ENCODE data around the gene NEDD4L.

NEDD4L gene

GRCh38 chr18:58054041-58054781, 10.2 kb downstream of the NEDD4L start:
- DNase-seq = no peak
- CTCF ChIA-PET = interaction anchor here (1.8 kb wide), 1 partner anchor 11 kb away, joined by 4 read pairs; no protein-coding TSS in a partner anchor
- Mint-ChIP-seq H3K4me3 (no peak overlapping the region), H3K27ac (no peak overlapping the region), H3K27me3 (peaks cover 13% of the 10 kb centered on the region), H3K4me1 (peaks cover 4% of the 10 kb centered on the region), H3K9me3 (no peaks in the 10 kb centered on the region), H3K36me3 (no peaks in the 10 kb centered on the region)

- H3K9me3 Mint-ChIP-seq = no peaks in the 10 kb centered on the region
- H3K4me3 Mint-ChIP-seq = no peak overlapping the region
- peaks cover 10% of the 10 kb centered on the region for H3K27me3 Mint-ChIP-seq
- no peaks in the 10 kb centered on the region for H3K36me3 Mint-ChIP-seq
- no peak for DNase-seq
- H3K4me1 Mint-ChIP-seq = peaks cover 4% of the 10 kb centered on the region
- no peak overlapping the region for H3K27ac Mint-ChIP-seq
- CTCF ChIA-PET = interaction anchor here (0.6 to 1.8 kb wide), 4 partner anchors 13 to 136 kb away, joined by 3 to 6 read pairs (median 4); no protein-coding TSS in a partner anchor
Observed at GRCh38 chr18:58055890-58056558, 12.0 kb downstream of the NEDD4L start.

GRCh38 chr18:58056852-58057251, 12.8 kb downstream of the NEDD4L start:
- H3K36me3 Mint-ChIP-seq = no peaks in the 10 kb centered on the region
- CTCF ChIA-PET = interaction anchor here (0.6 to 1.1 kb wide), 4 partner anchors 65 to 135 kb away, joined by 3 to 6 read pairs (median 3); no protein-coding TSS in a partner anchor

GRCh38 chr18:58057291-58057965, 13.4 kb downstream of the NEDD4L start:
- Mint-ChIP-seq H3K36me3 (no peaks in the 10 kb centered on the region), H3K4me3 (no peak overlapping the region), H3K4me1 (no peaks in the 10 kb centered on the region), H3K9me3 (no peaks in the 10 kb centered on the region), H3K27me3 (peaks cover 14% of the 10 kb centered on the region), H3K27ac (no peak overlapping the region)
- CTCF ChIA-PET = interaction anchor here (0.7 kb wide), 1 partner anchor 86 kb away, joined by 3 read pairs; no protein-coding TSS in a partner anchor
- no peak for DNase-seq

More at GRCh38 chr18:58056852-58057251, 12.8 kb downstream of the NEDD4L start:
- no peak overlapping the region for H3K4me3 Mint-ChIP-seq
- H3K27ac Mint-ChIP-seq = no peak overlapping the region
- no peaks in the 10 kb centered on the region for H3K9me3 Mint-ChIP-seq
- no peak for DNase-seq
- H3K27me3 Mint-ChIP-seq = peaks cover 10% of the 10 kb centered on the region
- H3K4me1 Mint-ChIP-seq = peaks cover 2% of the 10 kb centered on the region

DNA sequence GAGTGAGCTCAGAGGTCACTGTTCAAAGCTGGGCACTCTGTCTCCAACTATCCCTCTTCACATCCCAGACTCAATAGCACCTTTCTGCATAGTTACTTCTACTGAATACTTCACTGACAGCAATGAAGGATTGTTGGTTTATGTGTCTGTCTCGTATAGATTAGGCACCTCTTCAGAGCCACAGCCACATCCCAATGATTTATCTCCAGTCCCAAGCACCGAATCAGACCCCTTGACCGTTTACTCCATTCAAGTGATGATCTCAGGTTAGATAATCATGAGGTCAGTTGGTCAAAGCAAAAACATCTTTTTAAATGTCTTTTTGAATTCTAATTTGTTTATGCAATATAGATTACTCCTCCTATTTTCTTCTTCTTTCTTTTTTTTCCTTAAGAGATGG, 14.7 kb downstream of the NEDD4L start:
- Mint-ChIP-seq H3K9me3 (no peaks in the 10 kb centered on the region), H3K4me3 (no peak overlapping the region), H3K27ac (no peak overlapping the region), H3K4me1 (no peaks in the 10 kb centered on the region), H3K36me3 (no peaks in the 10 kb centered on the region), H3K27me3 (peaks cover 10% of the 10 kb centered on the region)
- no peak for DNase-seq
- CTCF ChIA-PET = no interaction called here

GRCh38 chr18:58060254-58060653, 16.2 kb downstream of the NEDD4L start:
- Mint-ChIP-seq H3K27me3 (peaks cover 4% of the 10 kb centered on the region), H3K4me3 (no peak overlapping the region), H3K9me3 (no peaks in the 10 kb centered on the region), H3K27ac (no peak overlapping the region), H3K4me1 (no peaks in the 10 kb centered on the region), H3K36me3 (no peaks in the 10 kb centered on the region)
- DNase-seq = no peak
- CTCF ChIA-PET = no interaction called here

DNA sequence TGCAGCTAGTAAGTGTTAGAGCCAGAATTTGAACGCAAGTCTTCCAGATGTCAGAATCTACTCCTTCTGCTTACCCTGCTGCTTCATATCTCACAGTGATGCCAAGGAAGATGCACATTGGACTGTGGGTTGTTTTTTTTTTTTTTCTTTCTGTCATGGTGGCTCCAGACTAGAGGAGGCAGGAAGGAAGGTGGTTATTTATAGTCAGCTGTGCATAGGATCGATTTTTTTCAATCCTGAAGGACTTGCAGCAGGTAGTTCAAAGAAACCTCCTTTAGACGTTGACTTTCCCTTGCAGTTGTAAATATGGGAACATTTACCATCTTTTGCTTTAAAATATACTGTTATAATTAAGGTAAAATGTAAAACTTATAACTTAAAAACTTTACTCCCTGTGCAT, 17.3 kb downstream of the NEDD4L start:
- Mint-ChIP-seq H3K4me3 (no peak overlapping the region), H3K9me3 (no peaks in the 10 kb centered on the region), H3K4me1 (no peaks in the 10 kb centered on the region), H3K36me3 (no peaks in the 10 kb centered on the region), H3K27me3 (peaks cover 4% of the 10 kb centered on the region), H3K27ac (no peak overlapping the region)
- CTCF ChIA-PET = interaction anchor here (1.0 kb wide), 1 partner anchor 75 kb away, joined by 4 read pairs; no protein-coding TSS in a partner anchor
- no peak for DNase-seq

DNA sequence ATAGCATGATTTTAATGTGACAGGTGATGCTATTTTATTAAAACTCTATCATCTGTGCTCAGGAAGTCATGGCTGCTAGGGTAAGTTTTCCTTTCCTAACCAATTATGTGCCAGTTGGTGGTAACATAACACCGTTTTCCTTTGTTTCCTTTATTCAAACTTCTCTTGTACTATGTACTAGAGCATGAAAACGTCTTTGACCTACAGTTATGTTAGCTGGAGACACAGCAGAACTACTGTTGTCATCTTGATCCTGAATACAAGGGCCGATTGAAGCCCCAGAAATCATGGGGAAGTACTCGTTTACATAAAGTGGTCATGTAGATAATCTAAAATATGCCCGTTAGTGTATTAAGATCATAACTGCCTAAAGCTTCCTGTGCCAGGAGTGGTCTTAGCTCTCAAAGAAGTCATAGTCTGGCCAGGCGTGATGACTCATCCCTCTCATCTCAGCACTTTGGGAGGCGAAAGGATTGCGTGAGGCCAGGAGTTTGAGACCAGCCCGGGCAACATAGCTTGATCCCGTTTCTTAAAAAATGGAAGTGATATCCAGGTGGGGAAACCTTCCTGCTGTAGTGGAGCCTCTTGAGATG, 20.5 kb downstream of the NEDD4L start:
- DNase-seq = no peak
- peaks cover 11% of the 10 kb centered on the region for H3K27me3 Mint-ChIP-seq
- CTCF ChIA-PET = no interaction called here
- no peak overlapping the region for H3K4me3 Mint-ChIP-seq
- H3K9me3 Mint-ChIP-seq = no peaks in the 10 kb centered on the region
- no peaks in the 10 kb centered on the region for H3K4me1 Mint-ChIP-seq
- H3K36me3 Mint-ChIP-seq = no peaks in the 10 kb centered on the region
- H3K27ac Mint-ChIP-seq = no peak overlapping the region

GRCh38 chr18:58065956-58066355, 21.9 kb downstream of the NEDD4L start:
- Mint-ChIP-seq H3K4me1 (no peaks in the 10 kb centered on the region), H3K27me3 (peaks cover 12% of the 10 kb centered on the region)
- no peak for DNase-seq

DNA sequence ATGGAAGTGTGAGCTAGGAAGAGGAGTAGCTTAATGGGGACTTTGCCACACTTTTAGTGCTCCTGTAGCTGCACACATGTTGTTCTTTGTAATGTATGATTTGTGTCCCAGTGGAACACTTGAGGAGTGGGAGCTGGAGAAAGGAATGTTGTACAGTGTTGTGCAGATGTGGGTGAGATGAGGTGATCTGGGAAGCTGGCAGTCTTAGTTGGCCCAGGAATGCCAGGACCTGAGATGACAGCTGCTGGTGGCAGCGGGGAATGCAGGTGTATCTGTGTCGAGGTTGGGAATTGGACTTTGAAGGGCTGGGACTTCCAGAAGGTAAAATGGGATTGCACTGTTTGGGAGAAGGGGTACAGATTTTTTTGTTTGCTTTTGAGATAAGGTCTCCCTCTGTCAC, 23.6 kb downstream of the NEDD4L start:
- H3K9me3 Mint-ChIP-seq = no peaks in the 10 kb centered on the region
- CTCF ChIA-PET = no interaction called here
- H3K36me3 Mint-ChIP-seq = no peaks in the 10 kb centered on the region
- H3K4me3 Mint-ChIP-seq = no peak overlapping the region
- H3K4me1 Mint-ChIP-seq = no peaks in the 10 kb centered on the region
- DNase-seq = no peak
- no peak overlapping the region for H3K27ac Mint-ChIP-seq
- peaks cover 11% of the 10 kb centered on the region for H3K27me3 Mint-ChIP-seq

More at GRCh38 chr18:58065956-58066355, 21.9 kb downstream of the NEDD4L start:
- no peaks in the 10 kb centered on the region for H3K36me3 Mint-ChIP-seq
- H3K27ac Mint-ChIP-seq = no peak overlapping the region
- CTCF ChIA-PET = no interaction called here
- H3K9me3 Mint-ChIP-seq = no peaks in the 10 kb centered on the region
- H3K4me3 Mint-ChIP-seq = no peak overlapping the region

DNA sequence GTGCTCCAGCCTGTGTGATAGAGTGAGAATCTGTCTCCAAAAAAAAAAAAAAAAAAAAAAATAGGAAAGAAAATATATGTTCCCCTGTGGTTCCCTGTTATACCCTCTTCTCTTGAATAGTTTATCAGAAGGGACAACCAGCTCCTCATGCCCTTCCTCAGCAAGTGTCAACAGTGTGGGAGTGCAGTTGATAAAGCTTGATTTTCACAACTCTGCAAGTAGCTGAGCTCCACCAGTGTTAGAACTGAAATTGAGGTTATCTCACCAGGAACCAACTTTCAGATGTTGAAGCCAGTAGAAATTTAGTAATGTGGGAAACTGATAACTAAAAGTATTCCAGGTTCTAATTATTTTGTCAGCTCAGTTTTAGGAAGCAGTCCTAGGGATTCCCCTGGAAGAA, 25.1 kb downstream of the NEDD4L start:
- CTCF ChIA-PET = interaction anchor here (1.2 kb wide), 1 partner anchor 26 kb away, joined by 3 read pairs; the partner anchor contains the start of gene NEDD4L
- Mint-ChIP-seq H3K27ac (no peak overlapping the region), H3K4me3 (no peak overlapping the region)

DNA sequence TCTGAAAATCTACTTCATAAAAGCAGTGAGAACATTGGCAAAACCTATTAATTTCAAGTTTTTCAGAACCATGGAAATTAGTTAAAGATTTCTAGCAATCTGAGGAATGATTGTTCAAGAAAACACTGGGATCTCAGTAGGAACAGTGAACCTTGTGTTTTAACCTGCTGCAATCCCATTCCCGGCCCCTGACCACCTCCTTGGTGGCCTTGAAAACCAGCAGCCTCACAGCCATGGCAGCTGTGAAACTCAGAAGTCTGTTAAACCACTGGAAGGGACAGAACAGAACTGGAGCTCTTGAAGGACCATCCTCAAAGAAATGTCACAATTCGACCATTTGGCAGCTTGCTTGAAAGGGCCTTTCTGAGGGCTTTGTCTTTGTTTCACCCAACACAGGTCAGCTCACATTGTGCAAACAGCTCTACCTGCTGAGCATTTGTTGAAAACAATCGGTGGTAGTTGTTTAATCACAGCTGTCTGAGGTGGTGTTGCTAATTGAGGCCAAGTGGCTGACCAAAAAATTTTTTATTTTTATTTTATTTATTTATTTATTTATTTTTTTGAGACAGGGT, 25.8 kb downstream of the NEDD4L start:
- H3K27ac Mint-ChIP-seq = no peak overlapping the region
- H3K4me1 Mint-ChIP-seq = no peaks in the 10 kb centered on the region
- CTCF ChIA-PET = interaction anchor here (0.7 to 1.2 kb wide), 2 partner anchors 26 to 52 kb away, joined by 3 read pairs; partner anchors contain the start of gene NEDD4L
- H3K27me3 Mint-ChIP-seq = peaks cover 15% of the 10 kb centered on the region
- H3K4me3 Mint-ChIP-seq = no peak overlapping the region
- H3K36me3 Mint-ChIP-seq = no peaks in the 10 kb centered on the region
- H3K9me3 Mint-ChIP-seq = no peaks in the 10 kb centered on the region
- no peak for DNase-seq

More for the DNA sequence above, 25.1 kb downstream of the NEDD4L start:
- H3K27me3 Mint-ChIP-seq = peaks cover 14% of the 10 kb centered on the region
- no peaks in the 10 kb centered on the region for H3K36me3 Mint-ChIP-seq
- H3K9me3 Mint-ChIP-seq = no peaks in the 10 kb centered on the region
- no peaks in the 10 kb centered on the region for H3K4me1 Mint-ChIP-seq
- no peak for DNase-seq

DNA sequence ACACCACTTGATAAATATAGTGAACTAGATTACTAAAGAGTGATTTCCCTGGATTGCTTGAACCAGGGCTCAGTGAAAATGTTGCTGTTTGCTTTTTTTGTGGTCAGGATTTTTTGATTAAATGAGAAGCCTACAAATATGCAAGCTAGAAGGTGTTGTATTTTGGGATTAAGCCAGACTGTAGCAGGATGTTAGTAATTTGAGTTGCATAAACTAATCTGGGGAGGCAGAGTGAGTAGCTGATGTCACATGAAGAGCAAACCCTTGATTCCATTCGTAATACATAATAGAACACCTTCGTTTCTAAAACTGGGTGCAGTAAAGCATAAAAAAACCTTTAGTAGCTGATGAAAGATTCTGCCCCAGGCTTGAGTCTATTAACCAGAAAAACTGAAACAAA, 32.0 kb downstream of the NEDD4L start:
- Mint-ChIP-seq H3K27ac (no peak overlapping the region), H3K27me3 (peaks cover 6% of the 10 kb centered on the region), H3K4me1 (no peaks in the 10 kb centered on the region), H3K9me3 (no peaks in the 10 kb centered on the region), H3K36me3 (no peaks in the 10 kb centered on the region), H3K4me3 (no peak overlapping the region)
- CTCF ChIA-PET = no interaction called here
- DNase-seq = no peak

DNA sequence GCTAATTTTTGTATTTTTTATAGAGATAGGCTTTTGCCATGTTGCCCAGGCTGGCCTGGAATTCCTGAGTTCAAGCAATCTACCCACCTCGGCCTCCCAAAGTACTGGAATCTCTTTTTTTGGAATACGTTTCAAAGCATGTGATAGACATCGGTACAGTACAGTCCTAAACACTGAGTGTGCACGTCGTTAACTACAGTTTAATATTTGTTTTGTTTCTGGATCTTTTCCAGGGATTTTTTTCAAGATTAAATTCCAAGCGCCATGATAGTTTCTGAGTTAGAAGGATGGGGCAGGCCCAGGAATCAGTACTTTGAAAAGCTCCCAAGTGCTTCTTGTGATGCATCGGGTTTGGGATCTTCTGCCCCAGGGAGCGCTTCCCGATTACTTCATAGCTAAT, 33.3 kb downstream of the NEDD4L start:
- DNase-seq = no peak
- H3K27me3 Mint-ChIP-seq = peaks cover 7% of the 10 kb centered on the region
- no peak overlapping the region for H3K4me3 Mint-ChIP-seq
- H3K36me3 Mint-ChIP-seq = no peaks in the 10 kb centered on the region
- CTCF ChIA-PET = no interaction called here
- H3K9me3 Mint-ChIP-seq = no peaks in the 10 kb centered on the region
- H3K4me1 Mint-ChIP-seq = no peaks in the 10 kb centered on the region
- H3K27ac Mint-ChIP-seq = no peak overlapping the region

Data from activated naive CD4-positive, alpha-beta T cell treated with anti-CD3 and anti-CD28 coated beads, Interleukin-2, amount 10 ng/mL, durations not matched to agents 7 days and 5 days (primary cell).